WTC11 (cell line): ENCODE measurements around the gene CA5A. TPM values are rescaled to one million over a fixed set of nuclear protein-coding genes. Genes with fewer than 3 reads are reported as not detected.

Experiments
- ATAC-seq: fragments of 200-7000 bp; cut with Tn5 transposase; 2 replicates; pipeline ENCODE4 v1.10.0; 2021; ENCODE audit warnings: mild to moderate bottlenecking, moderate library complexity
- CTCF ChIA-PET: fragments of 300-600 bp; sonication (Branson Sonifier 250); formaldehyde crosslinking; loops from one replicate; lab custom pipeline; 2021; ENCODE audit warnings: antibody characterized with exemption; lab: Charles Lee
- POLR2A ChIA-PET: fragments of 350-600 bp; sonication (Branson Sonifier 250); formaldehyde crosslinking; loops from one replicate; lab custom pipeline; 2021; ENCODE audit warnings: antibody characterized with exemption; lab: Charles Lee
- DNase-seq: peaks from one replicate; pipeline ENCODE4 v3.0.0; 2021; ENCODE audit warnings: low spot score
- H3K27ac Mint-ChIP-seq: 2 replicates; pipeline ENCODE4 v1.8.0; 2021; ENCODE audit warnings: mixed read lengths
- H3K27me3 Mint-ChIP-seq: 2 replicates; pipeline ENCODE4 v1.8.0; 2021; ENCODE audit warnings: low read depth, mild to moderate bottlenecking, moderate library complexity, mixed read lengths
- H3K36me3 Mint-ChIP-seq: 2 replicates; pipeline ENCODE4 v1.8.0; 2021; ENCODE audit warnings: mixed read lengths
- H3K4me1 Mint-ChIP-seq: 2 replicates; pipeline ENCODE4 v1.8.0; 2022; ENCODE audit warnings: mixed read lengths
- H3K4me3 Mint-ChIP-seq: 2 replicates; pipeline ENCODE4 v1.8.0; 2021; ENCODE audit warnings: mild to moderate bottlenecking, moderate library complexity, mixed read lengths
- H3K9me3 Mint-ChIP-seq: 2 replicates; pipeline ENCODE4 v1.8.0; 2021; ENCODE audit warnings: mixed read lengths
- ATF3 ChIP-seq: sonication (generic); formaldehyde crosslinking; conservative IDR thresholded peaks from 2 replicates; pipeline ENCODE4 v1.8.1; 2022; ENCODE audit warnings: mild to moderate bottlenecking, missing genetic modification reagents
- ATF6 ChIP-seq: sonication (generic); formaldehyde crosslinking; IDR thresholded peaks from 2 replicates; pipeline ENCODE4 v1.8.1; 2023; ENCODE audit warnings: mild to moderate bottlenecking, missing genetic modification reagents
- ERG ChIP-seq: fragments of 250-450 bp; sonication (Bioruptor Pico); IDR thresholded peaks from 2 replicates; pipeline ENCODE4 v1.8.0; 2021; ENCODE audit warnings: mild to moderate bottlenecking
- GRHL2 ChIP-seq: fragments of 250-450 bp; sonication (Bioruptor Pico); IDR thresholded peaks from 2 replicates; pipeline ENCODE4 v1.8.0; 2022; ENCODE audit warnings: mild to moderate bottlenecking, moderate library complexity; ENCODE audit not compliant: insufficient replicate concordance, severe bottlenecking
- IRF1 ChIP-seq: sonication (generic); formaldehyde crosslinking; IDR thresholded peaks from 2 replicates; pipeline ENCODE4 v1.8.0; 2023; ENCODE audit warnings: missing genetic modification reagents
- RELA ChIP-seq: sonication (generic); formaldehyde crosslinking; IDR thresholded peaks from 2 replicates; pipeline ENCODE4 v1.8.1; 2022; ENCODE audit warnings: missing genetic modification reagents, mild to moderate bottlenecking, borderline replicate concordance
- SMAD3 ChIP-seq: sonication (generic); formaldehyde crosslinking; IDR thresholded peaks from 2 replicates; pipeline ENCODE4 v1.8.0; 2022; ENCODE audit warnings: missing genetic modification reagents, mild to moderate bottlenecking, borderline replicate concordance
- TEAD4 ChIP-seq: sonication (generic); formaldehyde crosslinking; IDR thresholded peaks from 2 replicates; pipeline ENCODE4 v1.8.0; 2022; ENCODE audit warnings: mild to moderate bottlenecking, missing genetic modification reagents
- ZBTB43 ChIP-seq: sonication (generic); formaldehyde crosslinking; IDR thresholded peaks from 2 replicates; pipeline ENCODE4 v1.8.1; 2023; ENCODE audit warnings: mild to moderate bottlenecking, missing genetic modification reagents
- ZNF219 ChIP-seq: sonication (generic); formaldehyde crosslinking; IDR thresholded peaks from 2 replicates; pipeline ENCODE4 v1.8.0; 2023; ENCODE audit warnings: missing genetic modification reagents, mild to moderate bottlenecking, borderline replicate concordance
- ZSCAN18 ChIP-seq: fragments of 250-450 bp; sonication (Bioruptor Pico); IDR thresholded peaks from 2 replicates; pipeline ENCODE4 v2.1.2; 2022; ENCODE audit warnings: mild to moderate bottlenecking, moderate library complexity
- total RNA-seq: library from RNA; stranded (reverse); gene quantifications from 3 replicates; pipeline ENCODE4 v1.2.3, GENCODE V29; 2021

The CA5A gene
- total RNA-seq, 1 experiment from 2014 or later, result not detected

- POLR2A ChIA-PET, result no interaction called here
- peaks cover 40% of the 10 kb centered on the region for H3K4me1 Mint-ChIP-seq
Observed at GRCh38 chr16:87956098-87956364, 19.7 kb upstream of the CA5A start.

More at GRCh38 chr16:87956098-87956364, 19.7 kb upstream of the CA5A start:
- Mint-ChIP-seq H3K27me3 (no peaks in the 10 kb centered on the region), H3K36me3 (peaks cover 22% of the 10 kb centered on the region), H3K27ac (peak overlapping the region; percentile 89), H3K9me3 (no peaks in the 10 kb centered on the region), H3K4me3 (no peak overlapping the region)
- no peak for DNase-seq
- TF ChIP-seq ZNF219, result no peak
- no peak for TF ChIP-seq SMAD3 (CRISPR knock-in tag)
- no peak for TF ChIP-seq RELA
- no peak for TF ChIP-seq ERG (CRISPR knock-in tag)
- no peak for TF ChIP-seq ZSCAN18 (CRISPR knock-in tag)
- TF ChIP-seq GRHL2 (CRISPR knock-in tag), result no peak
- TF ChIP-seq IRF1, result no peak
- TF ChIP-seq ATF6, result no peak
- TF ChIP-seq TEAD4, result no peak
- TF ChIP-seq ATF3 (CRISPR knock-in tag), result no peak
- TF ChIP-seq ZBTB43 (CRISPR knock-in tag), result no peak
- no peak for ATAC-seq
- CTCF ChIA-PET, result interaction anchor here (0.7 to 1.6 kb wide), 6 partner anchors 19 to 177 kb away, joined by 3 to 5 read pairs (median 4); partner anchors contain the start of gene CA5A
